Measurements from ENCODE around the gene FMNL2.
A peak's percentile ranks its signal among the peaks of the same experiment; 100 is the strongest.
"Not testable (repeated sequence)": the region's sequence is repeated elsewhere in the genome, so short reads cannot be mapped to it uniquely, and the experiment has no call there.

The FMNL2 gene

DNA sequence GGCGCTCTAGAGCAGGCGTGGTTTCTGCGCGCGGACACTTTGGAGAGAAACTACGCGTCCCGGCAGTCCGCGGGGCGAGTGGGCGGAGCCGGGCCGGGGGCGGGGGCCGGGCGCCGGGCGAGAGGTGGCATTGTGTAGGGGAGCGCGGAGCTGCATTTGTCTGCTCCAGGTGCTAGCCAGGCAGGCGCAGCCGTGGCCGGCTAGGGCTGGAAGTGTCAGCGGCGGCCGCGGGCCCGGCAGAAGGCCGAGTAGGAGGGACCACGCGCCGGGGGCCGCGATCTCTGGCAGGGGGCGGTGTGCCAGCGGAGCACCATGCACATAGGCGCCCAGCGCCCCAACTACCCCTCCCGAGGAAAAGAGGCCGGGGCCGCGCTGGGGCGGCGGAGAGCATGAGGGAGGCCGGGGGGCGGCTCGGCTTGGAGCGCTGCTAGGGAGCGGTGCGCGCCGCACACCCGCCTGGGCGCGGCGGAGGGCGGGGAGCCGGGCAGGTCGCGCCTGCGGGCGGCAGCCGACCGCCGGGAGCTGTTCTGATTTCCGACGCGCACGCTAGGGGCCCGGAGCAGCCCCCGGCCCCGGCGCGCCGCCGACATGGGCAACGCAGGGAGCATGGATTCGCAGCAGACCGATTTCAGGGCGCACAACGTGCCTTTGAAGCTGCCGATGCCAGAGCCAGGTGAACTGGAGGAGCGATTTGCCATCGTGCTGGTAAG is at the start of gene FMNL2:
TSS of gene FMNL2 (plus strand) at position 159 of the 710 bp plus-strand sequence.
- DNase-seq (ENCODE audit: low read depth): peak; percentile 58

GRCh38 chr2:152292991-152293390 is 42.0 kb upstream of the FMNL2 start:
- no peak for DNase-seq (ENCODE audit: low read depth)

DNA sequence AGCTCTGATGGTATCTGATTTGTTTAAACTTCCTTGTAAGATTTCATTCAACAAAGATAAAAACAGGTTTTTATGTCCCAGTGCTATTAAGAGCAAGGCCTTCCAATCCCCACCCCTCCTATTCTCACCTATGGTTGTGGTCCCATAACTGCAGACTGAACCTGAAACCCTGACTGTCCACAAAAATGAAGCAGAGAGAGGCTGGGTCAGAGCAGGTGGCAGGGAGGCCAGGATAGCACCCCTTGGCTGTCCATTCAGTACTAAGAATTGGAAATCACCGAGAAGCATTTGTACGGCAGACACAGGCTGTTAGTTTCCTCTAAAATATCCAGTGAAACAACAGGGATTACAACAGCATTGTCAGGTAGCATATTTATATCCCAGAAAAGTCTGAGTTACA is 37.3 kb upstream of the FMNL2 start:
- no peak for DNase-seq (ENCODE audit: low read depth)

DNA sequence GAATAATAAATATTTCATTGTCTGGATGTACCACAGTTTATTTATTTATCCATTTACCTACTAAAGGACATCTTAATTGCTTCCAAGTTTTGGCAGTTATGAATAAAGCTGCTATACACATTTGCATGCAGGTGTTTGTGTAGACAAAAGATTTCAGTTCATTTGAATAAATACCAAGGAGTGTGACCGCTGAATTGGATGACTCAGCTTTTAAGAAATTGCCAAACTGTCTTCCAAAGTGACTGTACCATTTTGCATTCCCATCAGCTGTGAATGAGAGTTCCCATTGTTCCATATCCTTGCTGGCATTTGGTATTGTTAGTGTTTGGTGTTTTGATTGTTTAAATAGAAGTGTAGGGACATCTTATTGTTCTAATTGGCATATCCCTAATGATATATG is 36.2 kb upstream of the FMNL2 start:
- DNase-seq (ENCODE audit: low read depth): no peak

- no peak for DNase-seq (ENCODE audit: low read depth)
Measured at GRCh38 chr2:152301131-152301530, 33.8 kb upstream of the FMNL2 start.

DNA sequence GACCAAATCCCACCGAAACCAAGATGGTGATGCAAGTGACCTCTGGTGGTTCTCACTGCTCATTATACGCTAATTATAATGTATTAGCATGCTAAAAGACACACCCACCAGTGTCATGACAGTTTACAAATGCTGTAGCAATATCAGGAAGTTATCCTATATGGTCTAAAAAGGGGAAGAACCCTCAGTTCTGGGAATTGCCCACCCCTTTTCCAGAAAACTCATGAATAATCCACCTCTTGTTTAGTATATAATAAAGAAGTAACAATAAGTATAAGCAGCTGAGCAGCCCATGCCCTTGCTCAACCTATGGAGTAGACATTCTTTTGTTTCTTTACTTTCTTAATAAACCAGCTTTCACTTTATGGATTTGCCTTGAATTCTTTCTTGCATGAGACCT is 31.0 kb upstream of the FMNL2 start:
- DNase-seq (ENCODE audit: low read depth): no peak

DNA sequence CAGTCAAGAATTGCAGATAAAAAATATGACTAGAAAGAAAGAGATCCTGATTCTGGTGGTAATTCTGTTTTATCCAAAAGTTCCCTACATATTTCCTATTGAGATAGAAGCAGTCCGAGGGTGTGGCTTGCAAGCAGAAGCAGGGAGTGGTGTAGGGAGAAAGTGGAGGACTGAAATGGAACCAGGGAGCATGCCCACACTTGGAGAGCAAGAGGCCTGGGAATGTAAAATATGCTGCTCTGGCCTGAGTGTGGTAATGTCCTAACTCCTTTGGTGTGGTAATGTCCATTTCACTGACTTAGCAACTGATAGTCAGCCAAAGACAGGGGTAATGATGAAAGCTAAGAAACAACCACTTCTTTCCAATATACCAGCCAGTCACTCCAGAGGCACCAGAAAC is 30.1 kb upstream of the FMNL2 start:
- DNase-seq (ENCODE audit: low read depth): no peak

GRCh38 chr2:152307863-152308262 is 27.1 kb upstream of the FMNL2 start:
- no peak for DNase-seq (ENCODE audit: low read depth)

GRCh38 chr2:152309352-152310214 is 25.4 kb upstream of the FMNL2 start:
- no peak for DNase-seq (ENCODE audit: low read depth)

GRCh38 chr2:152319822-152320570 is 15.0 kb upstream of the FMNL2 start:
- no peak for DNase-seq (ENCODE audit: low read depth)

DNA sequence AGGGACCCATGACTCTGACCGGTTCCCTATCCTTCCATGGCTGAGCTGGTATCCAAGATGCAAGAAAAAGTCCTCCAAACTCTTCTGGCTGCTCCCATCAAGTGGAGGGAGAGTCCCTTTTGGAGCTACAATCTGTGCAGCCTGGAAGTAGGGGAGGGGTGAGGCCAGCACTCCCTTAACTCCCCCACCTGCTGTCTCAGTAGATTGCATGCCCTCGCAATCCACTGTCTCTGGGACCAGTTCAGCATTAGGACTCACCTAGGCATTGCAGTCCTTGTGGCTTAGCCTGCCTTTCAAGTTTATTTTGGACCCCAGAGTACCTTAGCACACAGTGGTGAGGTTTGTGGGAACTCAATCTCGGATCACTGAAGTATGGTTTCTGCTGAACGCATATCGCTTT is 14.2 kb upstream of the FMNL2 start:
- DNase-seq (ENCODE audit: low read depth): no peak

DNA sequence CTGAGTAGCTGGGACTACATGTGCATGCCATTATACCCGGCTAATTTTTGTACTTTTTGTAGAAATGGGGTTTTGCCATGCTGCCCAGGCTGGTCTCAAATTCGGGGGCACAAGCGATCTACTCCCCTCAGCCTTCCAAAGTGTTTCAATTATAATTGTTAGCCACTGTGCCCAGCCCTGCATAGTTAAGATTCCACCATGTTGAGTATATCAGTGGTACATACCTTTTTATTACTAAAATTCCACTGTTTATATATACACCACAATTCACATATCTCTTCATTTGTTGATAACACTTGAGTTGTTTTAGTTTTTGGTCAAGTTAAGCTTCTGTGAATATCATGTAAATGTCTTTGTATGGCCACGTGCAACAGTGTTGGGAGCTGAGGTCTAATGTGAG is 12.8 kb upstream of the FMNL2 start:
- no peak for DNase-seq (ENCODE audit: low read depth)

GRCh38 chr2:152325126-152325525 is 9.8 kb upstream of the FMNL2 start:
- DNase-seq (ENCODE audit: low read depth): not testable (repeated sequence)

DNA sequence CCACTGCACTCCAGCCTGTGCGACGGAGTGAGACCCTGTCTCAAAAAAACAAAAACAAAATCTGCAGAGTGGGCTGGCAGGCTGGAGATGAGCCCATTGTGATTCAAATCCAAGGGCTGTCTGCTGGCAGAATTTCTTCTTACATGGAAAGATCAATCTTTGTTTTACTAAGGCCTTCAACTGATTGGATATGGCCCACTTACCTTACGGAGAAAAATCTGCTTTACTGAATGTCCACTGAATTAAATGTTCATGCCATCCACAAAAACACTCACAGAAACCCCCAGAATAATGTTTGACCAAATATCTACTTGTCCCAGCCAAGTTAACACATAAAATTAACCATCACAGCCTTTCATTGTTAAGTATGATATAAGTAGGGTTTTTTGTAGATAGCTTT is 8.3 kb upstream of the FMNL2 start:
- DNase-seq (ENCODE audit: low read depth): no peak

- DNase-seq (ENCODE audit: low read depth): no peak
Measured at GRCh38 chr2:152328013-152328412, 7.0 kb upstream of the FMNL2 start.

- no peak for DNase-seq (ENCODE audit: low read depth)
Measured at GRCh38 chr2:152330235-152330866, 4.6 kb upstream of the FMNL2 start.

- DNase-seq (ENCODE audit: low read depth): no peak
Measured at GRCh38 chr2:152334701-152335015, 316 bp upstream of the FMNL2 start.

GRCh38 chr2:152335726-152336118 is 748 bp downstream of the FMNL2 start:
- DNase-seq (ENCODE audit: low read depth): no peak

GRCh38 chr2:152336119-152336853 is 1.3 kb downstream of the FMNL2 start:
- DNase-seq (ENCODE audit: low read depth): peak; percentile 6

DNA sequence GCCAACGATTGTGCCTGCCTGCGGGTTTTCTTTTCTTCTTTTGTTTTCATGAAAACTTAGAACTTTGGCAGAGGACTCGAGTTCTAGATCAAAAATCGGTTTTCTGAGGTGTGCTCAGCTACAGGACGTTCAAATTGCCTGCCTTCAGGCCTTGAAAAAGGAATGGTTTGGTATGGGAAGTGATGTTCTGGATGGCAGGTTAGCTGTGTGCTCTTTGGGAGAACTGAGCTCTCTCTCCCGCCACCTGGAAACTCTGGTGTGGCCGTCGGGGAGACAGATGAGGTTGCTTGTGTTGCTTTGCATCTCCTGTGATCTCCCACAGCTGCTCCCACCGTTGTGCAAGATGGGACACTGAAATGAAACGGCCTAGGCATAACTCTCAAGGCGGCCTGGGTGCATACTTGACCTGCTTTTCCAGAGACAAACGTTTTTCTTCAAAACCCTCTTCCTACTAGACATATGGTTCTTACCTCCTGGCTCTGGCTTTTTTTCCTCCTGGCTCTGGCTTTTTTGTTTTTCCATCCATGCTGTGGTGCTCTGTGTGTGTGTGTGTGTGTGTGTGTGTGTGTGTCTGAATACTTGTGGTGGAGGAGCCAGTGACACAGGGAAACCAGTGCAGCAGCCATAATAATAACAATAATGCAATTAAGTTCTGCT is 2.0 kb downstream of the FMNL2 start:
- DNase-seq (ENCODE audit: low read depth): no peak

GRCh38 chr2:152337511-152337903 is 2.5 kb downstream of the FMNL2 start:
- DNase-seq (ENCODE audit: low read depth): no peak
